ENCODE data around the gene THSD4. TPM values are rescaled to one million over a fixed set of nuclear protein-coding genes. Genes with fewer than 3 reads are reported as not detected.

THSD4 gene
- total and polyA plus RNA-seq, 7 donors, result 1.4 to 7.8 (median 2.2) TPM

DNA sequence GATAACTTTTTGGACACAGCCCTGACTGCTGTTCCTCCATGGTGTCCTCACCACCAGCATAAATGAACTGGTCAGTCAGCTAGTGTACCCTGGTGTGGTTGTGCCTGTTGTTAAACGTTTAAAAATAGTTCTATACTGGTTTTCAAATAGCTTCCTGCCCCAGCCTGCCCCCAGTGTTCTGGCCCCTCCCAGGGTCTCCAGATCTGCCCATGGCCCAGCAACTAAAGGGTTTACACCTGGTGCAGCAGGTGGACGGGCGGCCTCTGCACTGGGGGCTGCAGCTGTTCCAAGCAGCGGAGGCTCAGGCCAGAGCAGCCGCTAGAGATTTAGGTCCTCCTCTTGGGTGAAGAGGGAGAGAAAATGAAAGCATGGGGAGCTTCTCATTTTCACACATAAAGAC, 689.0 kb downstream of the THSD4 start:
- intact Hi-C loops (cut with DNase I), result loop anchor here (5.0 kb wide), 1 partner anchor 357 kb away; no protein-coding TSS in a partner anchor
- no peak for DNase-seq
- Histone ChIP-seq H3K4me1 (no peaks in the 10 kb centered on the region), H3K9me3 (no peaks in the 10 kb centered on the region), H3K27ac (no peak overlapping the region), H3K4me3 (no peak overlapping the region), H3K27me3 (peaks cover 0 to 14% (median 0%) of the 10 kb centered on the region in 3 donors), H3K36me3 (no peaks in the 10 kb centered on the region)
- 56 to 70% methylated on average over 5 of the region's 5 CpGs for WGBS, 2 donors
- TF ChIP-seq POLR2AphosphoS5 (IDR thresholded peaks at IDR 0.05) (no peak), POLR2A (IDR thresholded peaks at IDR 0.05) (no peak), EP300 (IDR thresholded peaks at IDR 0.05) (no peak)
- TF ChIP-seq, protein P1, sequence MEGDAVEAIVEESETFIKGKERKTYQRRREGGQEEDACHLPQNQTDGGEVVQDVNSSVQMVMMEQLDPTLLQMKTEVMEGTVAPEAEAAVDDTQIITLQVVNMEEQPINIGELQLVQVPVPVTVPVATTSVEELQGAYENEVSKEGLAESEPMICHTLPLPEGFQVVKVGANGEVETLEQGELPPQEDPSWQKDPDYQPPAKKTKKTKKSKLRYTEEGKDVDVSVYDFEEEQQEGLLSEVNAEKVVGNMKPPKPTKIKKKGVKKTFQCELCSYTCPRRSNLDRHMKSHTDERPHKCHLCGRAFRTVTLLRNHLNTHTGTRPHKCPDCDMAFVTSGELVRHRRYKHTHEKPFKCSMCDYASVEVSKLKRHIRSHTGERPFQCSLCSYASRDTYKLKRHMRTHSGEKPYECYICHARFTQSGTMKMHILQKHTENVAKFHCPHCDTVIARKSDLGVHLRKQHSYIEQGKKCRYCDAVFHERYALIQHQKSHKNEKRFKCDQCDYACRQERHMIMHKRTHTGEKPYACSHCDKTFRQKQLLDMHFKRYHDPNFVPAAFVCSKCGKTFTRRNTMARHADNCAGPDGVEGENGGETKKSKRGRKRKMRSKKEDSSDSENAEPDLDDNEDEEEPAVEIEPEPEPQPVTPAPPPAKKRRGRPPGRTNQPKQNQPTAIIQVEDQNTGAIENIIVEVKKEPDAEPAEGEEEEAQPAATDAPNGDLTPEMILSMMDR (IDR thresholded peaks at IDR 0.05), result no peak

- no peak for DNase-seq
- Histone ChIP-seq H3K4me3 (no peak overlapping the region), H3K27me3 (peaks cover 0 to 14% (median 0%) of the 10 kb centered on the region in 3 donors), H3K36me3 (no peaks in the 10 kb centered on the region), H3K4me1 (no peaks in the 10 kb centered on the region), H3K9me3 (no peaks in the 10 kb centered on the region), H3K27ac (no peak overlapping the region)
- WGBS, 2 donors, result 67 to 71% methylated on average over 6 of the region's 6 CpGs
- TF ChIP-seq, protein P1 (IDR thresholded peaks at IDR 0.05), result no peak
- TF ChIP-seq POLR2A (IDR thresholded peaks at IDR 0.05) (no peak), EP300 (IDR thresholded peaks at IDR 0.05) (no peak), POLR2AphosphoS5 (IDR thresholded peaks at IDR 0.05) (no peak)
- intact Hi-C loops (cut with DNase I), result loop anchor here (5.0 kb wide), 1 partner anchor 358 kb away; no protein-coding TSS in a partner anchor
Measured at GRCh38 chr15:71804695-71805470, 689.6 kb downstream of the THSD4 start.

DNA sequence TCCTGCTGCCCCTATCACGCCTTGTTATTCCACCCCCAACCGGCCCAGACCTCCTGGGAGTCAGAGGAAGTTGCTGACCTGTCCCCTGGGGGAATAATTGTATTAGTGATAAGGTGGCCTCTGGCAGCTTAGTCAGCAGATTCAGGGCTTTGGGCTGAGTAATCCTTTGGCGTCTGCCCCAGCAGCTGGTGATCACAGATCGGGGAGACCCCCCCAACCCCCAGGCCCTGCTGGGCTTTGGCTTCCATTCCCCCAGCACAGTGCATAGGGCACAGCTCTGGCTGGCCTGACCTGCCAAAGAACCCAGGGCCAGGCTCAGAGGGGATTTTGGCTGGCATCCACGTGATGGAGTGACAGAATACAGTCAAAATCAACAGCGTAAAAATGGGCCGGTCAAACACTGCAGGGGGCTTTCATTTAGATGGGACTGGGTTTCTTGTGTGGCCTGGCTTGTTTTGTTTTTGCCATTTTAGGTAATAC, 691.2 kb downstream of the THSD4 start:
- H3K27ac ChIP-seq, result no peak overlapping the region
- WGBS, 2 donors, result 75 to 78% methylated on average over 7 of the region's 7 CpGs
- H3K4me1 ChIP-seq, result no peaks in the 10 kb centered on the region
- H3K4me3 ChIP-seq, result no peak overlapping the region
- H3K27me3 ChIP-seq, result peaks cover 0 to 9% (median 0%) of the 10 kb centered on the region in 3 donors
- TF ChIP-seq POLR2AphosphoS5 (IDR thresholded peaks at IDR 0.05), result no peak
- TF ChIP-seq, protein P1 (IDR thresholded peaks at IDR 0.05), result no peak
- no peaks in the 10 kb centered on the region for H3K9me3 ChIP-seq
- H3K36me3 ChIP-seq, result no peaks in the 10 kb centered on the region
- no peak for DNase-seq
- intact Hi-C loops (cut with DNase I), result no loop called here

- Histone ChIP-seq H3K4me3 (no peak overlapping the region), H3K27ac (no peak overlapping the region), H3K36me3 (no peaks in the 10 kb centered on the region), H3K4me1 (no peaks in the 10 kb centered on the region), H3K27me3 (peaks cover 0 to 7% (median 0%) of the 10 kb centered on the region in 3 donors), H3K9me3 (no peaks in the 10 kb centered on the region)
- TF ChIP-seq POLR2A (IDR thresholded peaks at IDR 0.05), result no peak
- TF ChIP-seq, protein P1 (IDR thresholded peaks at IDR 0.05), result no peak
- no peak for TF ChIP-seq EP300 (IDR thresholded peaks at IDR 0.05)
- TF ChIP-seq POLR2AphosphoS5 (IDR thresholded peaks at IDR 0.05), result no peak
- no peak for DNase-seq
- intact Hi-C loops (cut with DNase I), result no loop called here
- WGBS, 2 donors, result 87 to 96% methylated on average over 15 of the region's 15 CpGs
Measured at GRCh38 chr15:71807125-71807629, 691.9 kb downstream of the THSD4 start.

Measured in sigmoid colon (tissue), 7 donors.